Femur (tissue), 1 donor: ENCODE results near the gene CDC26.
"Not testable (repeated sequence)": the region's sequence is repeated elsewhere in the genome, so short reads cannot be mapped to it uniquely, and the experiment has no call there.

ENCODE experiments used
- DNase-seq: peaks from one replicate; pipeline ENCODE4 v3.0.0-alpha.2; 2017

Gene CDC26

DNA sequence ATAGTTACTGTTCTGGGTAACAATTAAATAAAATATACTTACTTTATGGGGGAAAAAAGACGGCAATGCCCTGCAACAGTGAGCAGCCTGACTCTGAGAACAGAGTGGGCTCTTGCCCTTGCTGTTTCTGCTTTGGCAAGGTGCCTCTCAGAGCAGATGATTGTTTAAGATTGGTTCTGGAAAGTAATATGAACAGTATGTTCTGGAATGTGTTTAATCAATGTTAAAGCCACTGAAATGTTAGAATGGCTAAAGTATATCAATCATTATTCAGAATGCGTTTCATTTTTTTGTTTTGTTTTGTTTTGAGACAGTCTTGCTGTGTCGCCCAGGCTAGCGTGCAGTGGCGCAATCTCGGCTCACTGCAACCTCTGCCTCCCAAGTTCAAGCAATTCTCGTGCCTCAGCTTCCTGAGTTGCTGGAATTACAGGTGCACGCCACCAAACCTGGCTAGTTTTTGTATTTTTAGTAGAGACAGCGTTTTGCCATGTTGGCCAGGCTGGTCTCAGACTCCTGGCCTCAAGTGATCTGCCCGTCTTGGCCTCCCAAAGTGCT is 39.6 kb downstream of the CDC26 start:
- DNase-seq = not testable (repeated sequence)

DNA sequence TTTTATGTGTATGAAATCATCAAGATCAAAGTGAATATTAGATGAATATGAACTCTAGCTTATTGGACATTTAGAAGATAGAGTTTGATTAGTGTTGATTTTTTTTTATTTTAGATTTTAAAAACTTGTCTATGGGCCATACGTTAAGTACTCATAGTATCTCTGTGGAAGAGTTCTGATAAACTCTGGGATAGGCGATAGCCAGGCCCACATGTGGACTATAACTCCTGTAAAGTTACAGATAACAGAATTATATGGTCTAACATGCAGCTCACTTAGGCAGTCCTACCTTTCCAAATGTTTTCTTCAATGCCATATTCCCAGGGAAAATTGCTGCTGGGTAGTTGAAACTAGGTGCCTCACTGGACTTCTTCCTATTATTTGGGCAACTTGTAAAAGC is 43.7 kb downstream of the CDC26 start:
- no peak for DNase-seq

DNA sequence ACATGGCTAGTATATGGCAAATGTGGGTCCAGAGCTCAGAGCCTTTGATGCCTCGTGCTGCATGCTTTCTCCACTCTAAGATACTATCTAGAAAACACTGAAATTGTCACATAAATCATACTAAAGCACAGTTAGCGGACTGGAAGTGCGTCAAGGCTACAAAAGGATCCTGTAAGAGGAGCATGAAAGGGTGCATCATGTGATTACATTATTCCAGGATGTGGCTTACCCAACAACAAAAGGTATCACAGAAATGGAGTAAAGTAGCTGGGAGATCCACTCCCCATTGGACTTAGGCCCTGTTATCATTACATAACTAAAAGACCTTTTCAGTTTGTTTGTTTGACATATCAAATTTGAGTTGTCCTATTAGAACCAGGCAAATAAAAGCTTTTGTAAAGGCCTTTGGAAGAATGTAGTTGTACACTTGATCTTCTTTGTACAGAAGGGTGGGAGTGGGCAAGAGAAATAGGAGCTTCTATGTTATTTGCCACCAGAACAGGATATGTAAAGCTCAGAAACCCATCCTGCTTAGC is 47.2 kb downstream of the CDC26 start:
- no peak for DNase-seq

DNA sequence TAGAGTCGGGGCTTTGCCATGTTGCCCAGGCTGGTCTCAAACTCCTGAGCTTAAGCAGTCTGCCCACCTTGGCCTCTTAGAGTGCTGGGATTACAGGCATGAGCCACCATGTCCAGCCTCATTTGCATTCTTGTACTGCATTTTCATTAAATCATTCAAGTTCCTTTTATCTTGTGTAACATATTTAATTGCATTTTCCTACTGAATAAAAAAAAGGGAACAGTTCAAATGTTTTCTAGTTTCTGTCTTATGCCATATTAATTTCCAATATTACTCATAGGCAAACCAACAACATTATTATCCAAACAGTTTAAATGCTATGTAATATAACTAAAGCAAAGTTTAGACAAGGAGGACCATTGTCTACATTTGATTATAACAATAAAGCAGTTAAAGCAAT is 47.9 kb downstream of the CDC26 start:
- no peak for DNase-seq

DNA sequence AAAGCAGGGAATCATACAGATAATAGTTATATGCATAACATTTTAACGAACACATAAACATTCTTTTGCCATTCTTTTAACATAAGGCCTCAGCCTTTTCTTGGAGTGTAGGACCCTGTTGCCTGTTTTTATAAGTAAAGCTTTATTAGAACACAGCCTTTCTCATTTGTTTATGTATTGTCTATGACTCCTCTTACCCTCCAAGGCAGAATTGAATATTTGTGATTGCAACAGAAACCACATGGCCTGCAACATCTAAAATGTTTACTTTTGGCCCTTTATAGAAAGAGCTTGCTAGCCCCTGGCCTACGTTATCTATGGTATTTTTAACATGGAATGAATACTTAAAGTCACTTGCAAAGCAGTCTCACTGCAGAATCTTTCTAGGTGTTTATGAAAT is 51.4 kb downstream of the CDC26 start:
- no peak for DNase-seq

DNA sequence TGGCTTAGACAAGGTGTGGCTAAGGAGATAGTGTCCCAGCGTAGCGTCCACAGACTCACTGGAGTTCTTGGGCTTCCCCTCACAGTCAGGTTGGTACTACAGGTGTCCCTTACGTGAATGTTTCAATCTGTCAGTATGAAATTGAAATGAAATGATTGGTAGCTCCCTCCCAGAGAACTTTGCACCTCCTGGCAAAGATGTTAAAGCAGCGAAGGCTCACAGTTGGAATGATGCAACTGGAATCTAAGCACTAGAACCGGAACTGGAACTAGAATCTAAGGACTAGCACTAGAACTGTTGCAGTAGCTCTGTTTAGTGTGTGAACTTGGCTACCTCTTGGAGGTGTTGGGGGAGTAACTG is 52.9 kb downstream of the CDC26 start:
- no peak for DNase-seq

DNA sequence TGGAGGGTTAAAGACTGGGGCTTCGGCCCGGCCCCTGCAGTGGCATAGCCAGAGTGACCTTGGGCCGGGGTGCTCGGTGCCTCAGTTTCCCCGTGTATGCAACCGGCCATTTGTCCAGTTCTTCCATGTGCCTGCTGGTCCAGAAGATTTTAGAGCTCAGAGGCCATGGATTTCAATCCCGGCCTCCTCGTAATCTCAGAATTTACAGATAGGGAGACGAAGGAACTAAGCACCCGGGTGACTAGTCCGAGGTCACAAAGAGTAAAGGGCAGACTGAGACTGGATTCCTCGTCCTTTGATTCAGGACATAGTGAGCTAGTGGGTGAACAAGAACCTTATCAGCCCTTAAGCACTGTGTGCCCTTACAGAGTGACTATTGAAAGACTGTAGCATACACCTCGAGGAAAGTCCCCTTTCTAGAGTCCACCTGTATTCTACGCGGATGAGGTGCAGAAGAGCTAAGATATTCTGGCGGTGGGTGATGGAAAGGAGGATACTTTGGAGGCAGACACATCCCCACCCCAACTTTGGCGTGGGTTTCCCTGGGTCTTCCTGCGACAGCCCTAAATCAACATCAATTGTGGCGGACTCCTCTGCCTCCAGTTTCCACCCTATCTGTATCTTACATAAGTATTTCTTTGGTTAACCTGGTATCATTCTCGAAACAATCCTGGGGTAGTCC is 53.4 kb downstream of the CDC26 start:
- no peak for DNase-seq

DNA sequence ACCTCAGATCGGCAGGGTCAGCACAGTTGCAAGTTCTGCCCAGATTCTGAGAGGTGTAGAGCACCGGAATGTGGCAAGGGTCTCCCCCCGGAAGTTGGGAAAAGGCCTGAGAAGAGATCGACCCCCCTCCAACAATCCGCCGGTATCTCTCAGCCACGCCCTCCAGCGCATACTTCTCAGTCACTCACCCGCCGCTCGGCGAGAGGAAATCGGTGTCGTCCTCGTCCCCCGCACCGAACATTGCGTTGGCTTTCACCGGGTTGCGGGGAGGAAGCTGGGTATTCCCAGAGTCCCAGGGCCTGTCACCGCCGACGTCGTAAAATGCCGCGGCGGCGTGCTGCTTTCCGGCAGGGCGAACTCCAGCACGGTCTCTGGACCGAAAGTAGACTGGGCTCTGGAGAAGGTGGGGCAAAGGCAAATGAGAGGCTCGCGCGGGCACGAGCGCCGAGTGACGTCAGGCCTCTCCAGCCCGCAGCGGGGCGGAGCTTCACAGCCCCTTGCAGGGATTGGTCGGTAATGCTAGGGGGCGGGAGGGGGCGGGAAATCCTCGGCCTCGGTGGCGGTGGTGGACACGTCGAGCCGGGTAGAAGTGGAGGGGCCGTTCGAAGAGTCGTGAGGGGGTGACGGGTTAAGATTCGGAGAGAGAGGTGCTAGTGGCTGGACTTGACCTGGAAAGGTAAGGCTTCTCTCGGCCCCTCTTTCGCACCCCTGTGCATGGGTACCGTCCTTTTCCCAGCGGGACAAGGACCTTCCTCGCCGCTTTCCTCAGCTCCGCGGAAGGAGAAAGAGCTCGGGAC is 54.2 kb downstream of the CDC26 start, which contains the start of the genes FKBP15 and SLC31A1:
Gene FKBP15, minus strand, starts transcription at position 275 of the 797 bp plus-strand sequence. Its CDS starts 34 bp downstream, at position 241.
Gene SLC31A1, plus strand, starts transcription at position 542 of the 797 bp plus-strand sequence. CDS start 34,605 bp downstream, outside the sequence.
- DNase-seq = peak; percentile 99

DNA sequence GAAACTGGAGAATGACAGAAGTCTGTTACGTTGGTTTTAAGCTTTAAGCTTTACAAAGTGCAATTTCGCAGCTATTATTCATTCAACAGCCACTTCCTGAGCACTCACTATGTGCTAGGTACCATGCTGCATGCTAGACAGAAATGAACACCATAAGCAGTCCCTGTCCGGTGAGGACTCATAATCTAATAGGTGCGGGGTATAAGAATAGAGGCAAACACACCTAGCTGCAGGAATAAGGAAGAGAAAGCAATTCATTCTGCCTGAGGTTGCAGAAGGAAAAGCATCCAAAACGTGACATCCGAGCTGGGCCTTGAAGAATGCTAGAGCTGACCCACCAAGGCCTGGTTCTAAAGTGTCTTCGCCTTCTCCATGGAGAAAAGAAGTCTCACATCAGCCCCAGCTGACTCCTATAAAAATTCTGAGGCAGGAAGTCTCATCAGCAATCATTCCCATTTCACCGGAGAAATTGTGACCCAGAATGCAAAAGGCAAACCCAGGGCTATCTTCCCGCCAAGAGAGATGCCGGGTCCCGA is 54.8 kb downstream of the CDC26 start:
- DNase-seq = no peak

DNA sequence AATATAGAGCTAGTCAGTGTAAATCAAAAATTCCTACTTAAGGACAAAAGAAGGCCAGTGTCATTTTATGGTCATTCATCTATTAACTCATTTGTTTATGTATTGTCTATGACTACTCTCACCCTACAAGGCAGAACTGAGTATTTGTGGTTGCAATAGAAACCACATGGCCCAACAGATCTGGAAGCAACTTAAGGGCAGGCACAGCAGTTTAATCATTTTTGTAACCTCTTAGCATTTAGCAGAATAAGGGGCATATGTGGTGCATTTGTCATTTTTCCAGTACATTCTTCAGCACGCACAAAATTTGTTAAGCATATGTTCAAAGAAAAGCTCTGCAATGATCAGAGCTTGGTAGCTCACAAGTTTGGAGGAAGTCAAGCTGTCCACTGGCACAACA is 55.4 kb downstream of the CDC26 start:
- no peak for DNase-seq

DNA sequence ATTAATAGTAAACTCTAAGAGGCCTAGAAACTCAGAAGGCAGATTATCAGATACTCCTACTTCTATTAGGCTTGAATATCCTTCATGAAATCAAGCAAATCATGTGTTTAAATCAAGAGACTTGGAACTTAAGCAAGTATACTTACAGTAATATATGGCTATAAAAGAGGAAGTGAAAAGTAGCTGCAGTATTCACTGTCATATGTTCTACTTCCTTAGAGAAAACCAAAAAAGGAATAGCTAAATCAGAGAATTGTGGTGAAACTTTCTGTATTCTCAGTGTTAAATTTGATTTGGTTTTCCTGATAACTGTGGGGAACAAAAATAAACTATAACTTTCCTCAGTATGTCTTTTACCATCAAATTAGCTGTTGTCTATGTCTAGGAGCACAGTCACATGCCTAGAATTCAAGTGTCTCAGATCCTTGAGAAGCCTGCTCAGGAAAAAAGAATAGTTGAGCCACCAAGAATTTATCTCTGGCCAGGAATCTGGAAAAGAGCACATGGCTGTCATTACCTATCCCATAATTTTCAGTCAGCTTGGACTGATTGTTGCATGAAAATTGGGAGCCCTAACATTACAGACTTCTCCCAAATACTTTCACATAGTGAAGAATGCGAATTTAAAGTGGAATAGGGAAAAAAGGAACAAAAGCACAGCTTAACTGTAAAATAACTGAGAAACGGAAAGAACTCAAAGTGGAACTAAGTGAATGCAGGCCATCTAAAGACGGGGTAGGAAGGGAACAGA is 56.0 kb downstream of the CDC26 start:
- DNase-seq = no peak
